ENCODE measurements around the gene PRR15.

DNA sequence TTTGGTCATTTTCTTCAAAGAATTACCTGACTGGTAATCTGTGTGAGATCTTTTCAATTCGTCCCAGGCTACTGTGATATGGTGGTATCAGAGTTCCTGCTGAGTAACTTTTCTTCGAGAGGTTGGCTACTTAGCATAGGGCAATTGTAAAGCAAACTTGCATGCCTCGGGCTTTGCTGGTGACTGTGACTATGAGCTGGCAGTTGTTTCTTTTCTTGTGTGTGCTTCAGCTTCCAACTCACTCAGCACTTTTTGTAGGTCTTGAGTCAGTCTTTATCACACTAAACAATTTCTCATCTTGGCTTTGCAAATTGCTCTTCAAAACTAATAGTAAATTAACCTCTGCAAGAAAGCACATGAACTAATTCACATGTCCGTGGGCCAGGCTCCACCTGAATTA is 44.3 kb downstream of the PRR15 start:
- TF ChIP-seq CTCF (IDR thresholded peaks at IDR 0.05; ENCODE audit: insufficient read depth, low read length) (no peak), POLR2AphosphoS5 (IDR thresholded peaks at IDR 0.05; ENCODE audit: low read depth) (no peak)
